Measurements from ENCODE around the gene PDGFD.

- TF ChIP-seq CTCF (IDR thresholded peaks at IDR 0.05) = no peak
- TF ChIP-seq POLR2A (IDR thresholded peaks at IDR 0.05) = no peak
- TF ChIP-seq POLR2AphosphoS5 (IDR thresholded peaks at IDR 0.05; ENCODE audit: insufficient read depth in 1 of 2, low read depth in 1 of 2) = no peak
Observed at GRCh38 chr11:104073950-104074705, 89.8 kb downstream of the PDGFD start.
